ENCODE data around the gene GATAD2A. TPM values are rescaled to one million over a fixed set of nuclear protein-coding genes. Genes with fewer than 3 reads are reported as not detected.
"Not testable (repeated sequence)": the region's sequence is repeated elsewhere in the genome, so short reads cannot be mapped to it uniquely, and the experiment has no call there.

The GATAD2A gene
- total RNA-seq, 1 experiment from 2014 or later = 126 TPM

GRCh38 chr19:19453125-19453454, 47.6 kb downstream of the GATAD2A start:
- intact Hi-C loops (cut with micrococcal nuclease; ENCODE audit: unreplicated experiment) = no loop called here

DNA sequence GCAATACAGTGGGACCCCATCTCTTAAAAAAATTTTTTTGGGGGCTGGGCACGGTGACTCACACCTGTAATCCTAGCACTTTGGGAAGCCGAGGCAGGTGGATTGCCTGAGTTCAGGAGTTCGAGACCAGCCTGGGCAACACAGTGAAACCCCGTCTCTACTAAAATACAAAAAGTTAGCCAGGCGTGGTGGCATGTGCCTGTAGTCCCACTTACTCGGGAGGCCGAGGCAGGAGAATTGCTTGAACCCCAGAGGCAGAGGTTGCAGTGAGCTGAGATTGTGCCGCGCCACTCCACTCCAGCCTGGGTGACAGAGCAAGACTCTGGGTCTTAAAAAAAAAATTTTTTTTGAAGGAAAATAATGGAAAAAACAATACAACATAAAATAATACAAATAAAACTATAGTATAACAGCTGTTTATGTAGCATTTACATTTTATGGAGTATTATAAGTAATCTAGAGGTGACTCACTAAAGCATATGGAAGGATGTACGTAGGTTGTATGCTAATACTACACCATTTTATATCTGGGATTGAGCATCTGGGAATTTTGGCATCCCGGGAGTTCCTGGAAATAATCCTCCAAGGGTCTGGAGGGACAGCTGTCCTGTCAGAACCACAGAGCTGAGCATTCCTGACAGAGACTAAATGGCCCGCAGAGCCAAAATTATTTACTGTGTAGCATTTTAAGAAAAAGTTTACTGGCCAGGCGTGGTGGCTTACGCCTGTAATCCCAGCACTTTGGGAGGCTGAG, 49.9 kb downstream of the GATAD2A start:
- BruUV-seq (replicated peaks); H3K4me3 ChIP-seq (ENCODE audit: low read depth, low read length); DNase-seq; POLR2A ChIA-PET; H3K4me1 ChIP-seq; CTCF ChIA-PET; H3K9me3 Mint-ChIP-seq (ENCODE audit: unreplicated experiment); H3K36me3 ChIP-seq (ENCODE audit: control insufficient read depth, insufficient read depth, low read length); intact Hi-C loops (cut with micrococcal nuclease; ENCODE audit: unreplicated experiment); H3K9me3 ChIP-seq; H3K27me3 Mint-ChIP-seq (ENCODE audit: insufficient read depth, unreplicated experiment); H3K27ac Mint-ChIP-seq (ENCODE audit: unreplicated experiment); H3K4me3 Mint-ChIP-seq (ENCODE audit: unreplicated experiment); H3K27me3 ChIP-seq (replicated peaks; ENCODE audit: control insufficient read depth, insufficient read depth, low read length): not testable (repeated sequence)
- Mint-ChIP-seq H3K36me3 (ENCODE audit: insufficient read depth, unreplicated experiment) (peaks cover 50% of the 10 kb centered on the region), H3K4me1 (ENCODE audit: low read depth, unreplicated experiment) (peaks cover 14% of the 10 kb centered on the region)

More at GRCh38 chr19:19453125-19453454, 47.6 kb downstream of the GATAD2A start:
- no peak for DNase-seq
- H3K27ac Mint-ChIP-seq (ENCODE audit: unreplicated experiment) = no peak overlapping the region
- no peak overlapping the region for H3K4me3 Mint-ChIP-seq (ENCODE audit: unreplicated experiment)
- H3K36me3 ChIP-seq (ENCODE audit: control insufficient read depth, insufficient read depth, low read length) = no peaks in the 10 kb centered on the region; the same call in 1 of the 2 replicates
- no peaks in the 10 kb centered on the region for H3K9me3 Mint-ChIP-seq (ENCODE audit: unreplicated experiment)
- peaks cover 9% of the 10 kb centered on the region for H3K4me1 ChIP-seq
- ChIA-PET CTCF (no interaction called here), POLR2A (no interaction called here)
- no peak overlapping the region for H3K4me3 ChIP-seq (ENCODE audit: low read depth, low read length)
- TF ChIP-seq CTCF (IDR thresholded peaks at IDR 0.05; ENCODE audit: insufficient read depth in 1 of 2, low read depth in 1 of 2, low read length in 1 of 2, severe bottlenecking in 1 of 2, unreplicated experiment in 1 of 2) = no peak
- no TSS peak for BruUV-seq (replicated peaks)
- peaks cover 3% of the 10 kb centered on the region for H3K4me1 Mint-ChIP-seq (ENCODE audit: low read depth, unreplicated experiment)
- H3K27me3 ChIP-seq (replicated peaks; ENCODE audit: control insufficient read depth, insufficient read depth, low read length) = no peaks in the 10 kb centered on the region
- no peaks in the 10 kb centered on the region for H3K9me3 ChIP-seq
- peaks cover 29% of the 10 kb centered on the region for H3K36me3 Mint-ChIP-seq (ENCODE audit: insufficient read depth, unreplicated experiment)
- no peaks in the 10 kb centered on the region for H3K27me3 Mint-ChIP-seq (ENCODE audit: insufficient read depth, unreplicated experiment)

GRCh38 chr19:19457671-19458070, 52.2 kb downstream of the GATAD2A start:
- POLR2A ChIA-PET = no interaction called here
- CTCF ChIA-PET = no interaction called here
- intact Hi-C loops (cut with micrococcal nuclease; ENCODE audit: unreplicated experiment) = no loop called here
- no peaks in the 10 kb centered on the region for H3K9me3 Mint-ChIP-seq (ENCODE audit: unreplicated experiment)
- no peaks in the 10 kb centered on the region; the same call in 1 of the 2 replicates for H3K36me3 ChIP-seq (ENCODE audit: control insufficient read depth, insufficient read depth, low read length)
- no TSS peak for BruUV-seq (replicated peaks)
- peaks cover 23% of the 10 kb centered on the region for H3K4me1 ChIP-seq
- no peaks in the 10 kb centered on the region for H3K27me3 ChIP-seq (replicated peaks; ENCODE audit: control insufficient read depth, insufficient read depth, low read length)
- no peaks in the 10 kb centered on the region for H3K9me3 ChIP-seq
- H3K27ac Mint-ChIP-seq (ENCODE audit: unreplicated experiment) = no peak overlapping the region
- H3K36me3 Mint-ChIP-seq (ENCODE audit: insufficient read depth, unreplicated experiment) = peaks cover 55% of the 10 kb centered on the region
- no peak overlapping the region for H3K4me3 ChIP-seq (ENCODE audit: low read depth, low read length)
- no peak for DNase-seq
- H3K4me1 Mint-ChIP-seq (ENCODE audit: low read depth, unreplicated experiment) = peaks cover 35% of the 10 kb centered on the region
- TF ChIP-seq CTCF (IDR thresholded peaks at IDR 0.05; ENCODE audit: insufficient read depth in 1 of 2, low read depth in 1 of 2, low read length in 1 of 2, severe bottlenecking in 1 of 2, unreplicated experiment in 1 of 2) = no peak
- H3K4me3 Mint-ChIP-seq (ENCODE audit: unreplicated experiment) = no peak overlapping the region
- no peaks in the 10 kb centered on the region for H3K27me3 Mint-ChIP-seq (ENCODE audit: insufficient read depth, unreplicated experiment)
